Subcutaneous adipose tissue (tissue), 4 donors: ENCODE measurements around the gene ZMYND15. TPM values are rescaled to one million over a fixed set of nuclear protein-coding genes. Genes with fewer than 3 reads are reported as not detected.

Experiments used
- CTCF ChIP-seq: fragments of 450-650 bp; IDR thresholded peaks from one replicate; pipeline ENCODE4 v1.5.1; 2016; ENCODE audit warnings: low read depth, mild to moderate bottlenecking, control low read depth, antibody characterized with exemption, moderate library complexity
- total RNA-seq, 4 donors: library from RNA; depleted of rRNA; stranded (reverse); fragments of >200 nt; gene quantifications; one replicate each; pipeline ENCODE4 v1.1.0, GENCODE V29; 2016

ZMYND15 gene
- total RNA-seq, 4 donors from 2014 or later = 0.65 to 4.6 (median 1.0) TPM

GRCh38 chr17:4751932-4752331 is 12.3 kb downstream of the ZMYND15 start:
- TF ChIP-seq CTCF = no peak

GRCh38 chr17:4753392-4753791 is 13.8 kb downstream of the ZMYND15 start:
- TF ChIP-seq CTCF = no peak

- TF ChIP-seq CTCF = no peak
These were observed 20.2 kb downstream of the ZMYND15 start for GRCh38 chr17:4759776-4760236.

GRCh38 chr17:4764595-4764994 is 25.0 kb downstream of the ZMYND15 start:
- no peak for TF ChIP-seq CTCF

GRCh38 chr17:4766201-4766600 is 26.6 kb downstream of the ZMYND15 start:
- no peak for TF ChIP-seq CTCF

GRCh38 chr17:4766723-4767122 is 27.1 kb downstream of the ZMYND15 start:
- no peak for TF ChIP-seq CTCF

- no peak for TF ChIP-seq CTCF
These were observed 28.7 kb downstream of the ZMYND15 start for GRCh38 chr17:4768298-4768697.
